GM21529 (cell line): ENCODE data around the gene OOSP4A.
"Not testable (repeated sequence)": the region's sequence is repeated elsewhere in the genome, so short reads cannot be mapped to it uniquely, and the experiment has no call there.

ENCODE experiments used
- ATAC-seq: cut with Tn5 transposase; IDR thresholded peaks from one replicate; pipeline ENCODE4 v1.9.1; 2021; ENCODE audit not compliant: unreplicated experiment

The OOSP4A gene

GRCh38 chr11:59973097-59973496 lies 9.3 kb downstream of the OOSP4A start:
- no peak for ATAC-seq

DNA sequence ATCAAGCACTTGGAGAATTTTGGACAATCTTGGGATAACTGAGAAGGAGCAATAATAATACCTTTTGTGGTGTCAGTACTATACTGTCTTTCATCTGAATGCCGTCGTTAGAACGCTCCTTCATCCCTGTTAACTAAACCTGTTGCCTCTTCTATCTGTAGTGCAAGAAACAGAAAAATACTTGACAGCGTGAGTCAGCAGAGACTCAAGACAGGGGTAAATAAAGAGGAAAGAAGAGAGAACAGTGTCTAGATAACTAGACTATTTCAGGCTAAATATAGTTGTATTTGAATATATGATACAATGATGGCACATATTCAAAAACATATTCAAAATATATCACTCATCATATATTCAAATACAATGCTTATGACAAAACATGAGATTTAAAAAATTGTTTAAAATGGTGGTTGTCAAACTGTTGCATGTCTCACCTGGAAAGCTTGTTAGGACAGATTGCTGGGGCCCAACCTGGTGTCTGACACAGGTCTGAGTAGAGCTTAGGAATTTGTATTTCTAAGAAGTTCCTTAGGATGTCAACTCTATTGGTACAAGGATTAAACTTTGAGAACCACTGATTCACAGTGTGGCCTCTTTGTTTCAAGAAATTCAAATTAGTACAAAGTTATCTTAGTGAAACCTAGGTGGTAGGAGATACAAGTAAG lies 17.4 kb downstream of the OOSP4A start:
- no peak for ATAC-seq

DNA sequence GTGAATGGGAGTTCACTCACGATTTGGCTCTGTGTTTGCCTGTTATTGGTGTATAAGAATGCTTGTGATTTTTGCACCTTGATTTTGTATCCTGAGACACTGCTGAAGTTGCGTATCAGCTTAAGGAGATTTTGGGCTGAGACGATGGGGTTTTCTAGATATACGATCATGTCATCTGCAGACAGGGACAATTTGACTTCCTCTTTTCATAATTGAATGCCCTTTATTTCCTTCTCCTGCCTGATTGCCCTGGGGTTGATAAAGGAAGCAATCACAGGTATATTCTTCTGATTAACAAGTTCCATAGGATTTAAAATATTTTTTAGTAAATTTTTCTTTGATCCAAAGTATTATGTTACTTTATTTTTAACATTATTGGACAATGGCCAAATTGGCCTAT lies 18.2 kb downstream of the OOSP4A start:
- ATAC-seq = not testable (repeated sequence)

- no peak for ATAC-seq
These were observed 19.4 kb downstream of the OOSP4A start for GRCh38 chr11:59983212-59983611.

DNA sequence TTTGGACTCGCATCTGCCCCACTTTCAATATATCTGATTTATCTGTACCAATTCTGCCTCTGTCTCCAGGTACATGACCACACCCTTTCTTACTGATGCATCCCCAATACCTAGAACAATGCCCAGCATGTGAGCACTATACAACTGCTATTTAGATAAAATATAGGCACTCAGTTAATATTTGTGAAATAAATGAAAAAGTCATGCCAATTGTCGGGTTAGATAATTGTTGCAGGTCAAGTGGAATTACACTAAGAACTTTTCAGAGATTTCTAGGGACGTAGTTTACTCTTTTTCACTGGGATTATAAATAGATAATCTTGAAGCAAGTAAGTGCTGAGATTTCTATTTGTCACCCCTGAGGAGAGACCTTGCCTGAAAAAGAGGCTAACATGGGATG lies 20.5 kb downstream of the OOSP4A start:
- ATAC-seq = no peak

- no peak for ATAC-seq
These were observed 26.6 kb downstream of the OOSP4A start for GRCh38 chr11:59990421-59990820.

GRCh38 chr11:59992425-59992824 lies 28.6 kb downstream of the OOSP4A start:
- ATAC-seq = no peak

DNA sequence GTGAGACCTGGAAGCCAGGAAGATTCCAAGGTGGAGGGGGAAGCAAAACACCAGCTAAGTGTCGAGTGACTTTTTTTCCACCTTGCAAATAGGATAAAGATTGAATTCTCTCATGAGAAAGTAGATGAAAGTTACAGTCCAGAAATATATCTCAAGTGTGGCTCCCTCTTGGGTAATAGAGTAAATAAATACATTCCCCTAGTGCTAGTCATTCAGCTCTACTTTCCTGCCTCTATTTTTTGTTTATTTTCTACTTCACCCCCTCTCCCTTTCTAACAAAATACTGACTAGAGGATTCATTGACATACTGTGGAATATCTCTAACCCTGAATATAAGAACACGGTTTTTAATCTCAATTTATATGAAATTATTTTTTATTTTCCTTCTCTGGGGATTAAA lies 34.0 kb downstream of the OOSP4A start:
- no peak for ATAC-seq

DNA sequence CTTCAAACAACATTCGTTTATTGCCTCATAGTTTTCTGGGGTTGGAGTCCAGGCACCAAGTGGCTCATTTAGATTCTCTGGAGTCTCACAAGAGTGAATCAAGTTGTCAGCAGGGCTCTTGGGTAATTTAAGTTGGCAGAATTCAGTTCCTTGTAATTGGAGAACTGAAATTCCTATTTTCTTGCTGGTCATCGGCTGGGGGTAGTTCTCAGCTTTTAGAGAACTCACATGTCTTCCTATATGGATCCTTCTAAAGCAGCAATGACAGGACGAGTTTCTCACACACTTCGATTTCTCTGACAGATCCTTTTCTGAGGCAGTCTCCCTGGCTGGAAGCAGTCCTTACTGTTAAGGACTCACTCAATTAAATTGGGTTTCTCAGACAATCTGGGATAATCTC lies 35.9 kb downstream of the OOSP4A start:
- no peak for ATAC-seq

DNA sequence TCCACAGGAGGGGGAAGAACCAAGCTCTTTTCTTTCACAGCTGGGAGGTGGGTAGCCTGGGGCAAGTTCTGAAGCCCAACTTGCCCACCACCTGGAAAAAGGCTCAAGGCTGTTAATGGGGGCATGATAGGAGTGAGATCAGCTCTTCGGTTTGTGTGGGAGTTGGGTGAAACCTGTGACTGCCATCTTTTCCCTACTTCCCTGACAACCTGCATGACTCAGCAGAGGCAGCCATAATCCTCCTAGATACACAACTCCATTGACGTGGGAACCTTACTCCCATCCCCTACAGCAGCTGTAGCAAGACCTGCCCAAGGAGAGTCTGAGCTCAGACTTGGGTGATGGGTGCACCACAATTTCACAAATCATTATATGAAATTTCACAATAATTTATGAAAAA lies 39.9 kb downstream of the OOSP4A start:
- ATAC-seq = no peak

- ATAC-seq = no peak
These were observed 41.5 kb downstream of the OOSP4A start for GRCh38 chr11:60005360-60005759.

- no peak for ATAC-seq
These were observed 53.0 kb downstream of the OOSP4A start, which contains the start of gene OOSP4B for GRCh38 chr11:60016881-60017280. Gene OOSP4B, plus strand, starts transcription at chr11:60017181.

DNA sequence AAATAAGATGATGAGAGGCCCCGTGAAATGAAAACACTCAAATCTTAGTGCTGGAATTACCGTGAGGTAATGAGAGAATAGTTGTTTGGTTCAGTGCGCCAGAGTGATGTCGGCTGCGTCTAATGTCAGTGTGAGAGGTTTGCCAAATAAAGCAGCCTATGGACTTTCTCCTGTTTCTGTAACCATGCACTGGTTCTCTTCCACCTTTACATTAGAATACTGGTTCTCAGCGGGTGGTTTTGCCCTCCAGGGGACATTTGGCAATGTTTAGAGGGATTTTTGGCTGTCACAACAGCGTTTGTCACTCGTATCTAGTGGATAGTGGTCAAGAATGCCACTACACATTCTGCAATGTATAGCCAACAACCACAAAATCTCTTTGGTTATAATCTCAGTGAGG lies 54.2 kb downstream of the OOSP4A start:
- no peak for ATAC-seq
